ENCODE measurements around the gene SLC49A4. TPM values are rescaled to one million over a fixed set of nuclear protein-coding genes. Genes with fewer than 3 reads are reported as not detected.

SLC49A4 gene
- total and polyA plus RNA-seq, 3 experiments from 2014 or later, result 1.6 to 2.3 (median 2.1) TPM

- H3K4me1 Mint-ChIP-seq, result peaks cover 30 to 37% (median 32%) of the 10 kb centered on the region in 3 donors
- peak within 1 kb of the TSS; percentile 80 for H3K27ac ChIP-seq (ENCODE audit: low read depth, low read length)
- ChIA-PET CTCF (interaction anchor here (0.8 to 1.3 kb wide), 6 partner anchors 10 to 410 kb away, joined by 3 to 4 read pairs (median 3); partner anchors contain the start of genes DTX3L, FAM162A and PARP9), POLR2A (interaction anchor here (0.6 to 1.5 kb wide), 4 partner anchors 10 to 1134 kb away, joined by 3 to 5 read pairs (median 3); partner anchors contain the start of genes FAM162A, MIX23 and PARP14)
- H3K36me3 ChIP-seq (ENCODE audit: insufficient read depth, low read length), result no peaks in the 10 kb centered on the region
- peak within 1 kb of the TSS in 4 of 7 donors; percentile 94 to 98 (median 96) for H3K4me3 Mint-ChIP-seq
- H3K36me3 Mint-ChIP-seq, result peaks cover 0 to 15% (median 0%) of the 10 kb centered on the region in 3 donors
- peaks cover 45% of the 10 kb centered on the region for H3K4me1 ChIP-seq (ENCODE audit: insufficient read depth, low read length)
- H3K27me3 Mint-ChIP-seq, result no peaks in the 10 kb centered on the region
- H3K4me3 ChIP-seq (ENCODE audit: low read length), result peak within 1 kb of the TSS; percentile 83
- H3K27ac Mint-ChIP-seq, result peak within 1 kb of the TSS in 5 of 8 donors; percentile 94 to 98 (median 96)
- no peaks in the 10 kb centered on the region for H3K9me3 ChIP-seq (ENCODE audit: low read length)
- no peaks in the 10 kb centered on the region for H3K9me3 Mint-ChIP-seq
- H3K27me3 ChIP-seq (ENCODE audit: insufficient read depth, low read length, poor library complexity, severe bottlenecking), result no peaks in the 10 kb centered on the region
- DNase-seq, result peak; percentile 86 to 92 (median 87)
These were observed 1.1 kb upstream of the SLC49A4 start, which contains the start of gene HSPBAP1 for GRCh38 chr3:122793568-122794416. HSPBAP1 (minus strand) TSS chr3:122793831; CDS start chr3:122793680, 151 bp downstream.

DNA sequence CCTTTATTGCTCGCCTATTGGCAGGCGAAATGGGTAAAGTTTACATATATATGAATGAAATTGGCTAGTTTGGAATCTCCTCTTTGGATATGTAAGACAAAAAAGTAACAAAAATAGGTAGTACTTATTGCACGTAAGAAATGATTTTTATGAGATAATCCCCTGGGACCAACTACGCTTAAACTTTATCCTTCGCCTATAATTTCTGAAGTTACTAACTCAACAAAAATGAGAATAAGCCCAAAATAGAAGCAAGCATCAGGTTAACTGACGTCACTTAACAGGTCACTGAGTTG lies 438 bp upstream of the SLC49A4 start:
- no peaks in the 10 kb centered on the region for H3K27me3 ChIP-seq (ENCODE audit: insufficient read depth, low read length, poor library complexity, severe bottlenecking)
- ChIA-PET CTCF (interaction anchor here (1.3 kb wide), 1 partner anchor 410 kb away, joined by 4 read pairs; the partner anchor contains the start of gene FAM162A), POLR2A (interaction anchor here (1.1 to 1.5 kb wide), 2 partner anchors 10 to 411 kb away, joined by 3 to 5 read pairs; partner anchors contain the start of genes FAM162A and MIX23)
- peaks cover 45% of the 10 kb centered on the region for H3K4me1 ChIP-seq (ENCODE audit: insufficient read depth, low read length)
- Mint-ChIP-seq H3K4me3 (peak overlapping the region in 4 of 7 donors; percentile 94 to 98 (median 96)), H3K27ac (peak overlapping the region in 5 of 8 donors; percentile 94 to 98 (median 96)), H3K4me1 (peaks cover 28 to 34% (median 30%) of the 10 kb centered on the region in 3 donors), H3K27me3 (no peaks in the 10 kb centered on the region), H3K36me3 (peaks cover 0 to 15% (median 0%) of the 10 kb centered on the region in 3 donors), H3K9me3 (no peaks in the 10 kb centered on the region)
- H3K9me3 ChIP-seq (ENCODE audit: low read length), result no peaks in the 10 kb centered on the region
- DNase-seq, result no peak
- peak overlapping the region; percentile 80 for H3K27ac ChIP-seq (ENCODE audit: low read depth, low read length)
- H3K4me3 ChIP-seq (ENCODE audit: low read length), result peak overlapping the region; percentile 83
- H3K36me3 ChIP-seq (ENCODE audit: insufficient read depth, low read length), result no peaks in the 10 kb centered on the region

- H3K9me3 ChIP-seq (ENCODE audit: low read length), result no peaks in the 10 kb centered on the region
- H3K4me3 Mint-ChIP-seq, result peak overlapping the region in 6 of 7 donors; percentile 52 to 82 (median 74)
- H3K9me3 Mint-ChIP-seq, result no peaks in the 10 kb centered on the region
- H3K4me1 ChIP-seq (ENCODE audit: insufficient read depth, low read length), result peaks cover 45% of the 10 kb centered on the region
- no peaks in the 10 kb centered on the region for H3K27me3 Mint-ChIP-seq
- no peak overlapping the region for H3K27ac ChIP-seq (ENCODE audit: low read depth, low read length)
- peaks cover 28 to 30% (median 30%) of the 10 kb centered on the region in 3 donors for H3K4me1 Mint-ChIP-seq
- ChIA-PET POLR2A (no interaction called here), CTCF (no interaction called here)
- H3K36me3 ChIP-seq (ENCODE audit: insufficient read depth, low read length), result no peaks in the 10 kb centered on the region
- DNase-seq, result no peak
- H3K27ac Mint-ChIP-seq, result peak overlapping the region in 6 of 8 donors; percentile 0 to 81 (median 32)
- H3K27me3 ChIP-seq (ENCODE audit: insufficient read depth, low read length, poor library complexity, severe bottlenecking), result no peaks in the 10 kb centered on the region
- peaks cover 0 to 15% (median 0%) of the 10 kb centered on the region in 3 donors for H3K36me3 Mint-ChIP-seq
- H3K4me3 ChIP-seq (ENCODE audit: low read length), result peak overlapping the region; percentile 83
These were observed 866 bp downstream of the SLC49A4 start for GRCh38 chr3:122795674-122796195.

- Histone ChIP-seq H3K4me1 (ENCODE audit: insufficient read depth, low read length) (peaks cover 33% of the 10 kb centered on the region), H3K4me3 (ENCODE audit: low read length) (no peak overlapping the region), H3K9me3 (ENCODE audit: low read length) (no peaks in the 10 kb centered on the region), H3K27ac (ENCODE audit: low read depth, low read length) (no peak overlapping the region), H3K27me3 (ENCODE audit: insufficient read depth, low read length, poor library complexity, severe bottlenecking) (no peaks in the 10 kb centered on the region), H3K36me3 (ENCODE audit: insufficient read depth, low read length) (no peaks in the 10 kb centered on the region)
- no peaks in the 10 kb centered on the region for H3K27me3 Mint-ChIP-seq
- peaks cover 0 to 15% (median 0%) of the 10 kb centered on the region in 3 donors for H3K36me3 Mint-ChIP-seq
- ChIA-PET CTCF (no interaction called here), POLR2A (interaction anchor here (0.6 kb wide), 1 partner anchor 1167 kb away, joined by 4 read pairs; no protein-coding TSS in a partner anchor)
- H3K27ac Mint-ChIP-seq, result peak overlapping the region in 1 of 8 donors; percentile 4
- DNase-seq, result no peak
- H3K9me3 Mint-ChIP-seq, result no peaks in the 10 kb centered on the region
- H3K4me3 Mint-ChIP-seq, result no peak overlapping the region
- peaks cover 28 to 30% (median 30%) of the 10 kb centered on the region in 3 donors for H3K4me1 Mint-ChIP-seq
These were observed 2.4 kb downstream of the SLC49A4 start for GRCh38 chr3:122797291-122797690.

- POLR2A ChIA-PET, result no interaction called here
These were observed 4.5 kb downstream of the SLC49A4 start for GRCh38 chr3:122799322-122799721.

DNA sequence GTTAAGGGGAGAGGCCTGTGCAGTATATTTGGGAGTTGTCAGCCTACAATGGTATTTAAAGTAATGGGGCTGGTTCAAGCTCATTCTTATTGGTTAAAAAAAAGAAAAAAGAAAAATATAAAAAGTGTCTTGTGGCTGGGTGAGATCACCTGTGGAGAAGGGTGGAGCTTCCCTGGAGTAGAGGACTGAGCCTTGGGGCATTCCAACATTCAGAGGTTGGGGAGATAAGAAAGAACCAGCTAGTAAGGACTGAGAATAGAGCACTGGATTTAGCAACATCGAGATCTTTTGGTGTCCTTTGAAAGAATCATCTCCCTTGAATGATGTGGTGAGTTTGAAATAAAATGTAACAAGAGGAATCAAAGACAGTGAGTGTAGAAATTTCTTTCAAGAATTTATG lies 5.2 kb downstream of the SLC49A4 start:
- H3K9me3 Mint-ChIP-seq, result no peaks in the 10 kb centered on the region
- no peak overlapping the region for H3K4me3 ChIP-seq (ENCODE audit: low read length)
- no peaks in the 10 kb centered on the region for H3K27me3 ChIP-seq (ENCODE audit: insufficient read depth, low read length, poor library complexity, severe bottlenecking)
- no peak overlapping the region for H3K27ac Mint-ChIP-seq
- DNase-seq, result no peak
- no peaks in the 10 kb centered on the region for H3K36me3 ChIP-seq (ENCODE audit: insufficient read depth, low read length)
- CTCF ChIA-PET, result no interaction called here
- H3K36me3 Mint-ChIP-seq, result peaks cover 2 to 8% (median 8%) of the 10 kb centered on the region in 3 donors
- H3K4me3 Mint-ChIP-seq, result no peak overlapping the region
- H3K4me1 ChIP-seq (ENCODE audit: insufficient read depth, low read length), result peaks cover 23% of the 10 kb centered on the region
- H3K27ac ChIP-seq (ENCODE audit: low read depth, low read length), result no peak overlapping the region
- H3K4me1 Mint-ChIP-seq, result peaks cover 20 to 30% (median 24%) of the 10 kb centered on the region in 3 donors
- POLR2A ChIA-PET, result no interaction called here
- no peaks in the 10 kb centered on the region for H3K27me3 Mint-ChIP-seq
- H3K9me3 ChIP-seq (ENCODE audit: low read length), result no peaks in the 10 kb centered on the region

More at GRCh38 chr3:122799322-122799721, 4.5 kb downstream of the SLC49A4 start:
- Histone ChIP-seq H3K36me3 (ENCODE audit: insufficient read depth, low read length) (no peaks in the 10 kb centered on the region), H3K27ac (ENCODE audit: low read depth, low read length) (no peak overlapping the region), H3K9me3 (ENCODE audit: low read length) (no peaks in the 10 kb centered on the region), H3K4me1 (ENCODE audit: insufficient read depth, low read length) (peaks cover 23% of the 10 kb centered on the region), H3K4me3 (ENCODE audit: low read length) (no peak overlapping the region), H3K27me3 (ENCODE audit: insufficient read depth, low read length, poor library complexity, severe bottlenecking) (no peaks in the 10 kb centered on the region)
- Mint-ChIP-seq H3K27me3 (no peaks in the 10 kb centered on the region), H3K27ac (no peak overlapping the region), H3K4me1 (peaks cover 24 to 33% (median 27%) of the 10 kb centered on the region in 3 donors), H3K4me3 (no peak overlapping the region), H3K36me3 (peaks cover 2 to 11% (median 8%) of the 10 kb centered on the region in 3 donors), H3K9me3 (no peaks in the 10 kb centered on the region)
- CTCF ChIA-PET, result no interaction called here
- no peak for DNase-seq

GRCh38 chr3:122800706-122801237 lies 5.9 kb downstream of the SLC49A4 start:
- peaks cover 16 to 26% (median 21%) of the 10 kb centered on the region in 3 donors for H3K4me1 Mint-ChIP-seq
- H3K27ac ChIP-seq (ENCODE audit: low read depth, low read length), result no peak overlapping the region
- H3K27me3 ChIP-seq (ENCODE audit: insufficient read depth, low read length, poor library complexity, severe bottlenecking), result no peaks in the 10 kb centered on the region
- H3K4me1 ChIP-seq (ENCODE audit: insufficient read depth, low read length), result peaks cover 19% of the 10 kb centered on the region
- no peaks in the 10 kb centered on the region for H3K9me3 Mint-ChIP-seq
- H3K36me3 Mint-ChIP-seq, result peaks cover 4 to 8% (median 8%) of the 10 kb centered on the region in 3 donors
- no peaks in the 10 kb centered on the region for H3K27me3 Mint-ChIP-seq
- no peaks in the 10 kb centered on the region for H3K36me3 ChIP-seq (ENCODE audit: insufficient read depth, low read length)
- no peak overlapping the region for H3K4me3 ChIP-seq (ENCODE audit: low read length)
- H3K9me3 ChIP-seq (ENCODE audit: low read length), result no peaks in the 10 kb centered on the region
- CTCF ChIA-PET, result no interaction called here
- no peak overlapping the region for H3K4me3 Mint-ChIP-seq
- POLR2A ChIA-PET, result no interaction called here
- H3K27ac Mint-ChIP-seq, result no peak overlapping the region
- DNase-seq, result no peak

Data from CD8-positive, alpha-beta memory T cell (primary cell).